Vagina (tissue), 2 donors: ENCODE results near the gene PEX5L.

ENCODE experiments used
- POLR2A ChIP-seq, 2 donors: fragments of 450-650 bp; IDR thresholded peaks; one replicate each; pipeline ENCODE4 v1.6.1; 2017; ENCODE audit warnings: antibody characterized with exemption in 2 of 2, mild to moderate bottlenecking in 2 of 2, moderate library complexity in 2 of 2
- POLR2AphosphoS5 ChIP-seq, 2 donors: sonication (generic); formaldehyde crosslinking; IDR thresholded peaks; one replicate each; pipeline ENCODE4 v1.9.0; 2017; ENCODE audit warnings: antibody characterized with exemption in 2 of 2, mild to moderate bottlenecking in 2 of 2, low read depth in 1 of 2; ENCODE audit not compliant: insufficient read depth in 1 of 2
- TF ChIP-seq, protein P1 (sequence below), 3 experiments: fragments of 450-650 bp in 2 of 3; fragments of 200-600 bp in 1 of 3; sonication (generic) in 1 of 3; IDR thresholded peaks; one replicate each; pipeline ENCODE4 v1.5.1; 2017 to 2019; ENCODE audit warnings: antibody characterized with exemption in 3 of 3, mild to moderate bottlenecking in 2 of 3, moderate library complexity in 2 of 3

DNA sequence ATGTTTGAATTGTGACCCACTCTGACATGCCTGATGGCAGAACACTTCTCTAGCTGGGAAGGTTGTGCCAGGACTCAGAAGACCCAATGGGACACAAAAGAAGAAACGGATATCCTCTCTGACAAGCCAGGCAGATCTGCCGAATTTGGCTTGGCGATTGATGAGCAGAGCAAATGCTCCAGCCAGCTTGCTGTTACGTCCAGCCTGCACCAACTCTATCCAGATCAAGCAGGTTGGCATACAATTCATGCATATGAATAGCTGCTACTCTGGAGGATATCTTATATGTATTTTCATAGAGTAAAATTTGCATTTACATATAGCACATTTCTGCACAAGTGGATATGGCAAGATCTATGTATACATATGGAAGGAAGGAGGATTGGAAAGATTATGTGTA is 102.8 kb downstream of the PEX5L start:
- TF ChIP-seq, protein P1, sequence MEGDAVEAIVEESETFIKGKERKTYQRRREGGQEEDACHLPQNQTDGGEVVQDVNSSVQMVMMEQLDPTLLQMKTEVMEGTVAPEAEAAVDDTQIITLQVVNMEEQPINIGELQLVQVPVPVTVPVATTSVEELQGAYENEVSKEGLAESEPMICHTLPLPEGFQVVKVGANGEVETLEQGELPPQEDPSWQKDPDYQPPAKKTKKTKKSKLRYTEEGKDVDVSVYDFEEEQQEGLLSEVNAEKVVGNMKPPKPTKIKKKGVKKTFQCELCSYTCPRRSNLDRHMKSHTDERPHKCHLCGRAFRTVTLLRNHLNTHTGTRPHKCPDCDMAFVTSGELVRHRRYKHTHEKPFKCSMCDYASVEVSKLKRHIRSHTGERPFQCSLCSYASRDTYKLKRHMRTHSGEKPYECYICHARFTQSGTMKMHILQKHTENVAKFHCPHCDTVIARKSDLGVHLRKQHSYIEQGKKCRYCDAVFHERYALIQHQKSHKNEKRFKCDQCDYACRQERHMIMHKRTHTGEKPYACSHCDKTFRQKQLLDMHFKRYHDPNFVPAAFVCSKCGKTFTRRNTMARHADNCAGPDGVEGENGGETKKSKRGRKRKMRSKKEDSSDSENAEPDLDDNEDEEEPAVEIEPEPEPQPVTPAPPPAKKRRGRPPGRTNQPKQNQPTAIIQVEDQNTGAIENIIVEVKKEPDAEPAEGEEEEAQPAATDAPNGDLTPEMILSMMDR (IDR thresholded peaks at IDR 0.05): no peak
- no peak for TF ChIP-seq POLR2AphosphoS5 (IDR thresholded peaks at IDR 0.05; ENCODE audit: insufficient read depth in 1 of 2, low read depth in 1 of 2)
- TF ChIP-seq POLR2A (IDR thresholded peaks at IDR 0.05): no peak
